Measurements from ENCODE around the gene NDST4. TPM values are rescaled to one million over a fixed set of nuclear protein-coding genes. Genes with fewer than 3 reads are reported as not detected.

The NDST4 gene
- not detected for total RNA-seq

- no peak for DNase-seq (ENCODE audit: low read depth in 2 of 3, low spot score in 2 of 3)
Measured at GRCh38 chr4:115113506-115114106, at the start of gene NDST4. TSS of gene NDST4 (minus strand) at chr4:115113620. CDS start at chr4:115077036, 36,584 bp downstream.

- DNase-seq (ENCODE audit: low read depth in 2 of 3, low spot score in 2 of 3), result no peak
Measured at GRCh38 chr4:115159141-115159540, 45.7 kb upstream of the NDST4 start.

- DNase-seq (ENCODE audit: low read depth in 2 of 3, low spot score in 2 of 3), result no peak
Measured at GRCh38 chr4:115158296-115158695, 44.9 kb upstream of the NDST4 start.

- peak in 1 of 3 donors; percentile 32 for DNase-seq (ENCODE audit: low read depth in 2 of 3, low spot score in 2 of 3)
Measured at GRCh38 chr4:115154826-115155225, 41.4 kb upstream of the NDST4 start.

GRCh38 chr4:115152965-115153364, 39.5 kb upstream of the NDST4 start:
- DNase-seq (ENCODE audit: low read depth in 2 of 3, low spot score in 2 of 3), result no peak

- DNase-seq (ENCODE audit: low read depth in 2 of 3, low spot score in 2 of 3), result no peak
Measured at GRCh38 chr4:115152081-115152480, 38.7 kb upstream of the NDST4 start.

- DNase-seq (ENCODE audit: low read depth in 2 of 3, low spot score in 2 of 3), result no peak
Measured at GRCh38 chr4:115149106-115149505, 35.7 kb upstream of the NDST4 start.

- DNase-seq (ENCODE audit: low read depth in 2 of 3, low spot score in 2 of 3), result no peak
Measured at GRCh38 chr4:115145393-115146160, 32.2 kb upstream of the NDST4 start.

- no peak for DNase-seq (ENCODE audit: low read depth in 2 of 3, low spot score in 2 of 3)
Measured at GRCh38 chr4:115128037-115128436, 14.6 kb upstream of the NDST4 start.

GRCh38 chr4:115126491-115126890, 13.1 kb upstream of the NDST4 start:
- no peak for DNase-seq (ENCODE audit: low read depth in 2 of 3, low spot score in 2 of 3)

GRCh38 chr4:115121351-115122043, 8.1 kb upstream of the NDST4 start:
- DNase-seq (ENCODE audit: low read depth in 2 of 3, low spot score in 2 of 3), result no peak

- DNase-seq (ENCODE audit: low read depth in 2 of 3, low spot score in 2 of 3), result peak in 1 of 3 donors; percentile 59
Measured at GRCh38 chr4:115119804-115120352, 6.5 kb upstream of the NDST4 start.

- DNase-seq (ENCODE audit: low read depth in 2 of 3, low spot score in 2 of 3), result no peak
Measured at GRCh38 chr4:115117651-115118050, 4.2 kb upstream of the NDST4 start.

- DNase-seq (ENCODE audit: low read depth in 2 of 3, low spot score in 2 of 3), result no peak
Measured at GRCh38 chr4:115110191-115111181, 2.9 kb downstream of the NDST4 start.

GRCh38 chr4:115108850-115109249, 4.6 kb downstream of the NDST4 start:
- no peak for DNase-seq (ENCODE audit: low read depth in 2 of 3, low spot score in 2 of 3)

- no peak for DNase-seq (ENCODE audit: low read depth in 2 of 3, low spot score in 2 of 3)
Measured at GRCh38 chr4:115107411-115107810, 6.0 kb downstream of the NDST4 start.

GRCh38 chr4:115101675-115102074, 11.7 kb downstream of the NDST4 start:
- no peak for DNase-seq (ENCODE audit: low read depth in 2 of 3, low spot score in 2 of 3)

- DNase-seq (ENCODE audit: low read depth in 2 of 3, low spot score in 2 of 3), result peak in 2 of 3 donors; percentile 11 to 60
Measured at GRCh38 chr4:115090483-115091075, 22.8 kb downstream of the NDST4 start.

- DNase-seq (ENCODE audit: low read depth in 2 of 3, low spot score in 2 of 3), result no peak
Measured at GRCh38 chr4:115082633-115083032, 30.8 kb downstream of the NDST4 start.

GRCh38 chr4:115076691-115077090, 36.7 kb downstream of the NDST4 start:
- DNase-seq (ENCODE audit: low read depth in 2 of 3, low spot score in 2 of 3), result no peak
